NCI-H1930 (cell line): Measurements from ENCODE around the gene GRIN2C.
"Not testable (repeated sequence)": the region's sequence is repeated elsewhere in the genome, so short reads cannot be mapped to it uniquely, and the experiment has no call there.

Experiments
- DNase-seq, 2 experiments: peaks; one replicate each; lab custom pipeline; 2025; lab: John Stamatoyannopoulos, UW

GRIN2C gene

GRCh38 chr17:74859459-74860228 is at the start of gene GRIN2C:
GRIN2C (minus strand) TSS chr17:74859885; CDS start chr17:74855092, 4,793 bp downstream.
- DNase-seq, result no peak

DNA sequence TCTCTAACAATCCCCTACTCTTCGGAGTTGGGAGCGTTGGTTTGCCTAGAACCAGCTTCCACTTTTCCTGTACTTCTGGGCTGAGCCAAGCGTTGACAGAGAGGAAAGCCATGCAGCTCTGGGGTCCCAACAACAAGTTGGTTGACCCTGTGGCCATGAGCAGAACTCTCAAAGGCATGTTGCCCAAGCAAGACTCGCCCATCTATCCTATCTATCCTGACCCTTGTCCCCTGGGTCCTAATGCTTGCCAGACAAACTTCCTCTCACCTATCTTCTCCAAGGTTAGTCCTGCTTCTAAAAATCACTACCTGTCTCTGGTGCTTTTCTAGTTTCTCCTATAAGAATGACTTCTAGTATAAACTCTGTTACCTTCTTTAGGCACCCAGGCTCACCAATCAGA is 49.4 kb upstream of the GRIN2C start:
- DNase-seq, result not testable (repeated sequence)

DNA sequence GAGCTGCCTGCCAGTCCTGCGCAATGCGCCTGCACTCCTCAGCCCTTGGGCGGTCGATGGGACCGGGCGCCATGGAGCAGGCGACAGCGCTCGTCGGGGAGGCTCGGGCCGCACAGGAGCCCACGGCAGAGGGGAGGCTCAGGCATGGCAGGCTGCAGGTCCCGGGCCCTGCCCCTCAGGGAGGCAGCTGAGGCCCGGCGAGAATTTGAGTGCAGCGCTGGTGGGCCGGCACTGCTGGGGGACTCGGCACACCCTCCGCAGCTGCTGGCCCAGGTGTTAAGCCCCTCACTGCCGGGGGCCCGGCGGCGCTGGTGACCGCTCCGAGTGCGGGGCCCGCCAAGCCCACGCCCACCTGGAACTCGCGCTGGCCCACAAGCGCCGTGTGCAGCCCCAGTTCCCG is 47.3 kb upstream of the GRIN2C start:
- no peak for DNase-seq

DNA sequence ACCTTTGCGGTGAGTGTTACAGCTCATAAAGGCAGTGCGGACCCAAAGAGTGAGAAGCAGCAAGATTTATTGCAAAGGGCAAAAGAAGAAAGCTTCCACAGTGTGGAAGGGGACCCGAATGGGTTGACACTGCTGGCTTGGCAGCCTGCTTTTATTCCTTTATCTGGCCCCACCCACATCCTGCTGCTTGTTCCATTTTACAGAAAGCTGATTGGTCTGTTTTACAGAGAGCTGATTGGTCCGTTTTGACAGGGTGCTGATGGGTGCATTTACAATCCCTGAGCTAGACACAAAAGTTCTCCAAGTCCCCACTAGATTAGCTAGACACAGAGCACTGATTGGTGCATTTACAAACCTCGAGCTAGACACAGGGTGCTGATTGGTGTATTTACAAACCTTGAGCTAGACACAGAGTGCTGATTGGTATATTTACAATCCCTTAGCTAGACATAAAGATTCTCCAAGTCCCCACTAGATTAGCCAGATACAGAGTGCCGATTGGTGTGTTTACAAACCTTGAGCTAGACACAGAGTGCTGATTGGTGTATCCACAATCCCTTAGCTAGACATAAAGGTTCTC is 46.6 kb upstream of the GRIN2C start:
- DNase-seq, result not testable (repeated sequence)

DNA sequence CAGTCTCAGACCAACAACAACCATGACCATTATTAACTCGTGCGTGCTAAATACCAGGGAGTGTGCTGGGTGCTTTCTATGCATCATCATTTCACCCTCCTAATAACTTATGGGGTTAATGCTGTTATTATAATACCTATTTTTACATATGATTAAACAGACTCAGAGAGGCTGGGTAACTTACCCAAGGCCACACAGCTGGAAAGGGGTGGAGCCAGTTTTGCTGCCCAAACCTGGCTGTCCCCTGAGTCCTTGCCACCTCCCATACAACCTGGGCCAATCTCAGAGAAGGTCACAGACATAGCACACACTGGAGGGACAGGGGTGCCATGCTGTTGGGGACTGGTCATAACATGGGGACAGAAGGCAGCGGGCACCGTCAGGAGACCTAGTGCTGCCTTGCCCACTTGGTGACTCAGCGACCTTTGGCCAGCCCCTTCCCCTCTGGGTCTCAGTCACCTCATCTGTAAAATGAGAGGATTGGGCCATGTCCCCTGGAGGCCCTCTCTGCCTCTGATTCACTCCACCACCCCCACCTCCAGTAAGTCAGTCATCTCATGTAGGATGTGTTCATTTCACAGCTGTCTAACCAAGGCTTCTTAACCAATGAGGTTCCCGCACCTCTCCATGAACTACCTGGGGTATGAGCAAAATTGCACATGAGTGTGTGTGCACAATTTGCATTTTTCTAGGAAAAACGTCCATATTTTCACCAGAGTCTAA is 45.2 kb upstream of the GRIN2C start:
- DNase-seq, result no peak

DNA sequence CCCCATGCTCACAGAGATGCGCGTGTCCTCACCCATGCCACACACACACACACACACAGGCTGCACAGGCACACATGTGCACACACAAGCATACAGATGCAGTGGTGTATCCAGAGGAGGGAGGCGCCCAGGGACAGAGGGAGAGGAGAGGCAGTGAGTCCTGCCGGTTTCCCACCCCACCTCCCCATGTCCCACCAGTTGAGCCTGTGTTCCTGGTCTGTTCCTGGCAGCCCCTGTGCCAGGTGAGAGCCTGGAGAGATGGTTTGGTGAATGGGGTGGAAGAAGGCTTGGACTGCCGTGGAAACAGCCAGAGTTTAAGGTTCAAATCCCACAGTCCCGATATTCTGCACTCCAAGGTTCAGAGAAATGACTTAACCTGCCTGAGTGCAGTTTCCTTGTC is 44.0 kb upstream of the GRIN2C start:
- no peak for DNase-seq

- no peak for DNase-seq
Observed at GRCh38 chr17:74903034-74903433, 43.3 kb upstream of the GRIN2C start.

DNA sequence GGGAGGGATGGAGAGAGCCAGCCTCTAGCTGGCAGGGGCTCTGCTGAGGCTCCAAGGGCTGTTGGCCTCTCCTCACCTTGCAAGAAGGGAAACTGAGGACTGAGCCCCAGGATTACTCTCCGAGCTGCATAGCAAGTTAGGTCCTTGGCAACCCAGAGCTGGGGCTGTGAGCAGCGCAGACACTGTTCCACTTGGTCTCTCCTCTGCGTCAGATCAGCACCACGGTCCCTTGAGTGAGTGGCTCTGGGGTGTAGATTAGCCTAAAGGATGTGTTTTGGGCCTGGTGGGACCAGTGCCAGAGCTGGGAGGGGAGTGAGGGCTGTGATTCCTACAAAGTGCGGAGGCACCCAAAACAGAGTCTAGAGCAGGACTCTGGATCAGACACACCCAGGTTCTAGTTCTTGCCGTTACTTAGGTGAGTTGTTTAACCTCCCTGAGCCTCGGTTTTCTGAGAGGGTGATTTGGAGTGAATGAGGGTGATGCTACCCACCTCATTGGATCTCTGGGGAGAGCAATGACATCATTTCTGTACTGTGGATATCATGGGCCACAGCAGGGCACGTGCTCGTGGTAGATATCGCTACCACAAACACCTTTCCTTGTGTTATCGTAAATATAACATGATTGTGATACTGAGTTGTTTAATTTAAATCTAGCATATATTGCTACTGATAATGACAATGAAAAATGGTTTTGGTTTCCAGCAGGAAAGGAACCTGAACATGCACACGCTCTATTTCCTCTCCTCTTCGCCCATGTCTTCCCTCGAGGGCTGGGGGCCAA is 41.9 kb upstream of the GRIN2C start:
- DNase-seq, result no peak

DNA sequence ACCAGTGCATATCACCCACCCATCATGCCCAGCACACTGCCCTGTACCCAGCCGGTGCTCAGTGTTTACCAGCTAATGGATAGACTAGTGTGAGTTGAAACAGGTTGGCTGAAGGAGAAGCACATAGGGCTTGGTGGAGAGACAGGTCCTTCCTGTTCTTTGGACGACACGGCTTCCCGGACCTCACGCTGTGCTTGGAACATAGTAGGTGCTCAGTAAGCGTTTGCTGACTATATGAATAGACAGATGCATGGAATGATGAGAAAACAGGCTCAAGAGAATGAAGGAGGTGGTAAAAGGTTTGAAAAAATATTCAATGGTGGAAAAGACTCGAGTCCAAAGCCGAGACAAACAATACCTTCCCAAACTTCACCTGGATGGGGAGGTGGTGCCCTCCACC is 40.5 kb upstream of the GRIN2C start:
- DNase-seq, result no peak

- no peak for DNase-seq
Observed at GRCh38 chr17:74898376-74898946, 38.8 kb upstream of the GRIN2C start.

- DNase-seq, result no peak
Observed at GRCh38 chr17:74893936-74894671, 34.4 kb upstream of the GRIN2C start.

GRCh38 chr17:74892974-74893911 is 33.6 kb upstream of the GRIN2C start, which contains the start of gene FADS6:
FADS6 (minus strand) TSS chr17:74893633; CDS start chr17:74893595, 38 bp downstream.
- DNase-seq, result no peak

DNA sequence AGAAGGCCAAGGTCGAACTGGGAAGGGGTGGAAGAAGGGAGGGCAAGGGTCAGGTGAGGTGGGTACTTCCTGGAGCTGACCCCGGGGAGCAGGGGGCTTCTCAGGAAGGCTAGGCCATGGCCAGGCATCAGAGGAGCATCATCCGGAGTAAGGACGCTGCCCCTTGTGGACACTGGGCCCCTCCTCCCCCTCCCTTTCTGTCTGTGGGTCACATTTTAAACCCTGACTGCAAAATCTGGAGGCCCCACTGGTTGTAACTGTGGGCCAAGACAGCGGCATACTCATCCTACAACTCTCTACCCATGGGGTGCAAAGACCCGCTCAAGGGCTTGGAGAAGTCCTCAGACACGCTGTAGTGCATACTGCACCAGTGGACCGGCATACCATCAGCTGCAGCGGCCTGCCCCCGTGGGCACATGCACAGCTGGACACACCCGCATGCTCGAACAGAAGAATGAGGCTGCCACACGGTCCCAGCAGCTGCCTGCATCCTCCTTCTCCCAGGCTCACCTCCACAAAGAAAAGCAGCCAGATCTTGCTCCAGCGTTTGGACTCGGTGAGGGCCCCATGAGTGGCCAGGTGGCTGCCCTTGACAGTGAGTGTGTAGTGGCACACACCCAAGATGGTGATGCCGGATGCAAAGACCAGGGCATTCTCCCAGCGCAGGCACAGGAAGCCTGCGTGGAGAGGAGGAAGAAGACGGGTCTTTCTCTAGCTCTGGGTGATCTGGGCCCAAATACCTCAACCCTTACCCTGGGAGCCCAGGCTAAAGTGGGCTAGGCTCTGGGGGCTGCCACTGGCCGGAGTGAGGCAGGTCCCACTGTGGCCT is 32.5 kb upstream of the GRIN2C start:
- no peak for DNase-seq

GRCh38 chr17:74890554-74890953 is 30.9 kb upstream of the GRIN2C start:
- DNase-seq, result no peak

DNA sequence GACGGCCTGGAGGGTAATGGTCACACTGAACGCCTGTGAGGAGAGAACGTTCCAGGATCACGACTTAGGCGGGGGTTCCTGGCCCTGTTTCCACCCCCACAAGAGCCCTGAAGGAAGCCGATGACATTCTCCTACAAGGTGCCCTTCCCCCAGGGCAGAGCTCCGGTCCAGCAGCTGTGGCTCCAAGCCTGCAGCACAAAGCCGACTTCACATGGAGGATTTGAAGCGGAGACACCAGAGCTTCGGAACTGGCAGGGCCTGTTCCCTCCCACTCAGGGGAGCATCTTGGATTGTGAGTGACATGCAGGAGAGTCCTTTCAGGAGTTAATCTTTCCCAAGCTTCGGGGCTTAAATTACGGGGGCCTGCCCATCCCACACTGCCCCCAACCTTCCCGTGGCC is 28.8 kb upstream of the GRIN2C start:
- DNase-seq, result no peak

- DNase-seq, result no peak
Observed at GRCh38 chr17:74883241-74883745, 23.6 kb upstream of the GRIN2C start.

DNA sequence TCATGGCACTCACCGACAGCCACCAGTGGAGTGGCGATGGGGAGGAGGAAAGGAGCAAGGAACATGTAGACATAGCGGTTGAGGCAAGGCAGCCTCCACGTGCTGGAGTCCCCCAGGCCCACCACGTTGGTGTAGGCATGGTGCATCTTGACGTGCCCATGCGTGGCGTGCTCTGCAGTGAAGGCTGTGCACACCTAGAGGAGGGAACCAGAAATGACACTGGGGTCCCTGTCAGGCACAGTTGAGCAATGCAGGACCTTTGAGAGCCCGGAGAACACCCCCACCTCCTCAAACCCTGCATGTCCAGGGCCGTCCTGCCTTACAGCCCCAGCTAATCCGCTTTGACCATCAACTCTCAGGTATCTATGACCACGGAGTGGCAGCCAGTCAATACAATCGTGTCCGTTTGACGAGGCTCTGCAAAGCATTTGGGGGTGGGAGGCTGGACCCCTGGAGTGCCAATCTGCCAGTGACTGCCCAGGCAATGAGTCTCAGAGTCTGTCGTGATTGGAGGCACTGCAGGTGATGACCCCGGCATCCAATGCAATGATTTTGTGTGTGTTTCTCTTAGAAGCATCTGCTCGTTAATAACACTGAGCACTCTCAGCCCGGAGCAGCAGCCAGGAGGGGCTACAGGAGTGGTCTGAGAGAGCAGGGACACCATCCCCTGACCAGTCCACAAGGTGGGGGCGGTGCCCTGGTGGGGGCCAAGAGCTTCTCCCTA is 23.0 kb upstream of the GRIN2C start:
- no peak for DNase-seq

DNA sequence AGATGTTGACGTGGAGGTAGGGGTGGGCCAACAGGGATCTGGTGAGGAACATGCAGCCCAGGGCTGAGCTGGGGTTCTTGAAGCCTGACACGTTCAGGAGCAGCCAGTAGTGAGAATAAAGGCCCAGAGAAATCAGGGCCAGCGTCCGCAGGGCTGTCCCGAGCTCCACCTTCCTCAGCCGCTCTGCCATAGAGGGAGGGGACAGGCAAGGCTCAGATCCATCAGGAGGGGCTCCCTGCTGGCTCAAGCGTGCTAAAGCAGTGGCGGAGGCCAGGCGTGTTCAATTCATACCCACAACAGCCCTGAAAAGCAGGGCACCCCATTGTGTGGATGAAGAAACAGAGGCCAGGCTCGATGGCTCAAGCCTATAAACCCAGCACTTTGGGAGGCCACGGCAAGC is 21.4 kb upstream of the GRIN2C start:
- DNase-seq, result no peak
